ENCODE measurements around the gene PSPN. TPM values are rescaled to one million over a fixed set of nuclear protein-coding genes. Genes with fewer than 3 reads are reported as not detected.

PSPN gene
- total RNA-seq, 6 experiments from 2014 or later, result 0.55 to 1.9 (median 1.0) TPM

GRCh38 chr19:6334490-6335285, 41.0 kb downstream of the PSPN start:
- DNase-seq (no peak), ATAC-seq (no peak)
- Histone ChIP-seq H3K4me1 (no peaks in the 10 kb centered on the region), H3K27ac (no peak overlapping the region), H3K9me3 (no peaks in the 10 kb centered on the region), H3K27me3 (no peaks in the 10 kb centered on the region), H3K4me3 (no peak overlapping the region), H3K36me3 (no peaks in the 10 kb centered on the region)
- no peak for TF ChIP-seq CTCF (IDR thresholded peaks at IDR 0.05)
- TF ChIP-seq POLR2A (IDR thresholded peaks at IDR 0.05), result no peak
- intact Hi-C loops (cut with DNase I), result no loop called here
- WGBS (ENCODE audit: insufficient coverage, low coverage, low lambda C conversion rate, missing lambda C conversion rate), result 80% methylated on average over 6 of the region's 6 CpGs

DNA sequence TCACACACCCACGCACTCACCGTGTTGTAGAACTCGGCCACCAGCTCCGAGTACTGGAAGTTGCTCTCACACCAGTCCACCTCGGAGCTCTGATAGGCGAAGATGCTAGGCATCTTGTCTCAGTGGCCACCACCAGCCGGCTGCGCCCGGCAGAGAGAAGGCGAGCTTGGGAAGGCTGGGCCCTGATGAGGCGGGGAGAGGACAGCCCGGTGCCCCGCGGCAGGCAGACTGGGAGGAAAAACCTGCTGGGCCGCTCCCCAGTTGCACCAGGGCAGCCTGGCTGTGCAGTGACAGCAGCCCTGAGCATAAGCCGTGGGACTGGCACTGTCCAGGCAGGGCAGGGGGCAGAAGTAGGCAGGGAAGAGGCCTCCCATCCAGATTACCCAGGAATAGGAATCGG, 42.3 kb downstream of the PSPN start, which contains the start of gene ACER1:
ACER1 (minus strand) TSS at position 174 of the 400 bp plus-strand sequence; CDS start at position 113, 61 bp downstream.
- TF ChIP-seq CTCF (IDR thresholded peaks at IDR 0.05), result no peak
- no peak for DNase-seq
- intact Hi-C loops (cut with DNase I), result no loop called here
- H3K4me3 ChIP-seq, result no peak within 1 kb of the TSS
- H3K9me3 ChIP-seq, result no peaks in the 10 kb centered on the region
- no peak for ATAC-seq
- WGBS (ENCODE audit: insufficient coverage, low coverage, low lambda C conversion rate, missing lambda C conversion rate), result 68% methylated on average over 10 of the region's 17 CpGs
- no peaks in the 10 kb centered on the region for H3K4me1 ChIP-seq
- no peaks in the 10 kb centered on the region for H3K36me3 ChIP-seq
- H3K27ac ChIP-seq, result no peak within 1 kb of the TSS
- no peaks in the 10 kb centered on the region for H3K27me3 ChIP-seq

GRCh38 chr19:6326815-6327214, 48.9 kb downstream of the PSPN start:
- Histone ChIP-seq H3K4me1 (no peaks in the 10 kb centered on the region), H3K4me3 (no peak overlapping the region), H3K27ac (no peak overlapping the region), H3K9me3 (no peaks in the 10 kb centered on the region), H3K36me3 (no peaks in the 10 kb centered on the region), H3K27me3 (no peaks in the 10 kb centered on the region)
- DNase-seq (no peak), ATAC-seq (no peak)
- intact Hi-C loops (cut with DNase I), result no loop called here
- TF ChIP-seq POLR2A (IDR thresholded peaks at IDR 0.05), result no peak
- no peak for TF ChIP-seq CTCF (IDR thresholded peaks at IDR 0.05)
- WGBS (ENCODE audit: insufficient coverage, low coverage, low lambda C conversion rate, missing lambda C conversion rate), result 91% methylated on average over 5 of the region's 5 CpGs

DNA sequence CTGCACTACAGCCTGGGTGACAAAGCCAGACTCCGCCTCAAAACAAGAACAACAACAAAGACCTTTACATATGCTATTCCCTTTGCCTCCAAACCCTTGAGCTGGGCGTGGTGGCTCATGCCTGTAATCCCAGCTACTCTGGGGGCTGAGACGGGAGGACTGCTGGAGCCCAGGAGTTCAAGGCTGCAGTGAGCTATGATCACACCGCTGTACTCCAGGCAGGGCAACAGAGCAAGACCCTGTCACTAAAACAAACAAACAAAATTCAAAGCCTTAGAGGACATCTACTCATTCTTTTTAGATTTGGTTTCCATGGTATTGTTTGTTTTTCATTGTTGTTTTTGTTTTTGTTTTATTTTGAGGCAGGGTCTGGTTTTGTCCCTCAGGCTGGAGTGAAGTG, 50.1 kb downstream of the PSPN start:
- intact Hi-C loops (cut with DNase I), result no loop called here
- TF ChIP-seq POLR2A (IDR thresholded peaks at IDR 0.05) (no peak), CTCF (IDR thresholded peaks at IDR 0.05) (no peak)
- H3K4me1 ChIP-seq, result no peaks in the 10 kb centered on the region

More for the DNA sequence above, 50.1 kb downstream of the PSPN start:
- H3K4me3 ChIP-seq, result no peak overlapping the region
- H3K36me3 ChIP-seq, result no peaks in the 10 kb centered on the region
- no peak for DNase-seq
- WGBS (ENCODE audit: insufficient coverage, low coverage, low lambda C conversion rate, missing lambda C conversion rate), result 67% methylated on average over 3 of the region's 4 CpGs
- ATAC-seq, result no peak
- no peak overlapping the region for H3K27ac ChIP-seq
- H3K9me3 ChIP-seq, result no peaks in the 10 kb centered on the region
- no peaks in the 10 kb centered on the region for H3K27me3 ChIP-seq

Small RNA genes within 50 kb of the gene (microRNA-seq; reads per million reads assigned to microRNA genes)
- gene MIR3940, result 2.0 to 4.5 reads per million in 2 donors
- 0 reads per million in 2 donors for gene MIR6790
- gene MIR6885, result 0 to 3.9 reads per million in 2 donors

Small RNA genes within 50 kb of the gene (small RNA-seq; reads per million reads assigned to genes)
- 0 reads per million in 2 experiments for gene MIR6790
- 0 reads per million in 2 experiments for gene MIR6885

Other genes starting within 250 kb of the PSPN start
- gene ACSBG2, start 240.3 kb downstream of the PSPN start, total RNA-seq, result not detected
- 10 to 100 TPM; 11.3 to 24.3 (median 15.3) TPM for gene MLLT1, start 96.0 kb downstream of the PSPN start, total RNA-seq
- under 1 TPM in 1 of 6 experiments, not detected in 5; 0.48 TPM for gene ACER1, start 42.3 kb downstream of the PSPN start, total RNA-seq
- gene CLPP, start 14.4 kb downstream of the PSPN start, total RNA-seq, result 100 to 1,000 TPM in 2 of 6 experiments, 10 to 100 TPM in 4; 38.0 to 112 (median 53.8) TPM
- gene ALKBH7, start 3.1 kb downstream of the PSPN start, total RNA-seq, result 10 to 100 TPM; 60.7 to 78.4 (median 72.2) TPM
- 10 to 100 TPM; 12.8 to 22.7 (median 19.8) TPM for gene GTF2F1, start 17.2 kb upstream of the PSPN start, total RNA-seq
- 10 to 100 TPM; 68.1 to 89.5 (median 76.1) TPM for gene KHSRP, start 48.9 kb upstream of the PSPN start, total RNA-seq
- gene SLC25A41, start 57.8 kb upstream of the PSPN start, total RNA-seq, result under 1 TPM in 3 of 6 experiments, not detected in 3; 0.18 to 0.60 (median 0.56) TPM
- gene SLC25A23, start 83.9 kb upstream of the PSPN start, total RNA-seq, result 10 to 100 TPM; 23.3 to 50.0 (median 30.0) TPM
- gene CRB3, start 88.3 kb upstream of the PSPN start, total RNA-seq, result 10 to 100 TPM; 20.6 to 56.1 (median 23.0) TPM
- gene DENND1C, start 105.9 kb upstream of the PSPN start, total RNA-seq, result 1 to 10 TPM in 5 of 6 experiments, under 1 TPM in 1; 0.90 to 2.7 (median 1.8) TPM
- gene TUBB4A, start 126.4 kb upstream of the PSPN start, total RNA-seq, result 10 to 100 TPM in 2 of 6 experiments, 1 to 10 TPM in 1, under 1 TPM in 3; 0.24 to 19.2 (median 1.4) TPM
- gene TNFSF9, start 155.1 kb upstream of the PSPN start, total RNA-seq, result 1 to 10 TPM in 1 of 6 experiments, under 1 TPM in 2, not detected in 3; 0.27 to 1.6 (median 0.55) TPM
- gene CD70, start 215.2 kb upstream of the PSPN start, total RNA-seq, result not detected

Measured in right lobe of liver (tissue), 6 donors.